MM.1S (cell line): ENCODE results near the gene IGFBP1.

ENCODE experiments used
- EZH2phosphoT487 ChIP-seq: fragments of 300-600 bp; sonication (generic); IDR thresholded peaks from 2 replicates; pipeline ENCODE4 v1.6.1; 2018; ENCODE audit warnings: antibody characterized with exemption, low read length
- TF ChIP-seq, protein P1 (sequence below): fragments of 300-600 bp; sonication (generic); IDR thresholded peaks from 2 replicates; pipeline ENCODE4 v1.5.1; 2016; ENCODE audit warnings: antibody characterized with exemption, low read length, mixed read lengths

DNA sequence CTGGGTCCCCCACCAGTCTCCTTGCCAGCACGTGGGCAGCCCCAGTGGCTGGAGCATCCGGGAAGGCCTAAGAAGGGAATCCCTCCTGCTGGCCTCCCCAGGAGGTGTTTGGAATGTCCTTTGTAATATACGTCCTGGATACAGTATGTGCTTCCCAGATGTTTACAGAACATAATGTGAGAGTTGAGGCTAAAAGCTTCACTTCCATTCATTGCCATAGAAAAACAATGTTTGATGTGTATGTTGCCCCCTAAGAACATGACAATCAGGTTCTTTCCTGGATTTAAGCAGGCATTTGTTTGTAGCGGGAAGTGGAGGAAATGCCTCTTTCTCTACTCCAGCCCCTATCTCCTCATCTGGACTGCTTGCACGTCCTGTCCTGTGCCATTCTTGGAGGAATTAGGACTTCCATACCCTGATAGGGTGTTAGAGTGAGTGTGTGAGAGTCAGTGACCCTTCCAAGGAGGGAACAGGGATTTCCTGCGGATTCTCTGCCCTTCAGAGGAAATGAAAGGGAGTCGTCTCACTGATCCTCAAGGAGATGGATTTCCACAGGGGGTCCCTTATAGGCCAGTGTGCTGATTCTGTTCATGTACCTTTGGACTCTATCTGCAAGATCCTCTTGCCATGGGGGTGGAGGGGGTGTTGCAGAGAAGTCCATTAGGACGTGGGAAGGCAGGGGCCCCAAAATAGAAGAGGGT, 1.2 kb downstream of the IGFBP1 start:
- TF ChIP-seq, protein P1, sequence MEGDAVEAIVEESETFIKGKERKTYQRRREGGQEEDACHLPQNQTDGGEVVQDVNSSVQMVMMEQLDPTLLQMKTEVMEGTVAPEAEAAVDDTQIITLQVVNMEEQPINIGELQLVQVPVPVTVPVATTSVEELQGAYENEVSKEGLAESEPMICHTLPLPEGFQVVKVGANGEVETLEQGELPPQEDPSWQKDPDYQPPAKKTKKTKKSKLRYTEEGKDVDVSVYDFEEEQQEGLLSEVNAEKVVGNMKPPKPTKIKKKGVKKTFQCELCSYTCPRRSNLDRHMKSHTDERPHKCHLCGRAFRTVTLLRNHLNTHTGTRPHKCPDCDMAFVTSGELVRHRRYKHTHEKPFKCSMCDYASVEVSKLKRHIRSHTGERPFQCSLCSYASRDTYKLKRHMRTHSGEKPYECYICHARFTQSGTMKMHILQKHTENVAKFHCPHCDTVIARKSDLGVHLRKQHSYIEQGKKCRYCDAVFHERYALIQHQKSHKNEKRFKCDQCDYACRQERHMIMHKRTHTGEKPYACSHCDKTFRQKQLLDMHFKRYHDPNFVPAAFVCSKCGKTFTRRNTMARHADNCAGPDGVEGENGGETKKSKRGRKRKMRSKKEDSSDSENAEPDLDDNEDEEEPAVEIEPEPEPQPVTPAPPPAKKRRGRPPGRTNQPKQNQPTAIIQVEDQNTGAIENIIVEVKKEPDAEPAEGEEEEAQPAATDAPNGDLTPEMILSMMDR = no peak
- TF ChIP-seq EZH2phosphoT487 = no peak
